ENCODE measurements around the gene ADISSP. TPM values are rescaled to one million over a fixed set of nuclear protein-coding genes. Genes with fewer than 3 reads are reported as not detected.

Gene ADISSP
- total and polyA plus RNA-seq, 2 of the 8 experiments (the other 6 are each of a cell fraction or from before 2014, with no cell fraction given) = 111 to 141 TPM

DNA sequence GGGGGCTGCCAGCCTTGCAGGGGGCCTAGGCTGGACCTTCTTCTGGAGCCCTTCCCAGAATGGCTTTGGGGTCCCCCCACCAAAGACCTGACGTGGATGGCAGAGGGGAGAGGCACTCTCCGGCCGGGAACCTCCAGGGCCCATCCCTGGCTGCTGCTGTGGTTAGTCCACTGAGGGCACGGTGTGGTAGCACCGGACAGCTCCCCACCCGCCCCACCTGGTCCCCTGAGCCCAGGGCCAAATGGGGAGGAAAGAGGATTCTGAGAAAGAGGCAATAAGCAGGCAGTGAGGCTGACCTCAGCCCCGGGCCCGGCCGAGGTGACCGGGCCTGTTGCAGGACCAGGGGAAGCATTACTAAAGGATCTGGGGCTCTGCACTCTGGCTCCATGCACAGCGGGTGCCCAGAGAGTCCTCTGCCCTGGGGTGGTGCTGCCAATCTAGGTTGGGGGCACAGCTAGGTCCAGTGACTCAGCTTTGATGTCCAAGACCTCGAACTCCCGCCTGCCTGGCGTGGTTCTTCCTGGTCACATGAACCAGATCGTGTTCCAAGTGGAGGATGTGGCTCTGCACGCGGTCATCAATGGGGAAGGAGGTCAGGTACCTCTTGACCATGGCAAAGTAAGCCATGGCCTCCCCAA, 16.8 kb upstream of the ADISSP start:
- Histone ChIP-seq H3K9me3 (ENCODE audit: insufficient read depth in 2 of 2, low read depth in 1 of 2, low read length in 1 of 2) (no peaks in the 10 kb centered on the region), H3K79me2 (ENCODE audit: control insufficient read depth in 1 of 2, insufficient read depth in 2 of 2, low read length in 2 of 2) (peaks cover 0 to 10% of the 10 kb centered on the region in 2 experiments; a peak in 1 of 4 replicates), H2BK20ac (ENCODE audit: low read length) (no peak overlapping the region), H4K5ac (ENCODE audit: insufficient read length, low read depth, low read length) (no peak overlapping the region), H4K20me1 (replicated peaks in 1 of 2; ENCODE audit: control insufficient read depth in 1 of 2, insufficient read depth in 2 of 2, low read length in 2 of 2) (peaks cover 7 to 11% of the 10 kb centered on the region in 2 experiments), H2BK120ac (replicated peaks; ENCODE audit: low read depth, low read length) (no peak overlapping the region), H4K91ac (replicated peaks; ENCODE audit: insufficient read length, low read length) (no peak overlapping the region), H3K14ac (ENCODE audit: insufficient read length) (no peak overlapping the region), H4K8ac (ENCODE audit: extremely low read depth, insufficient read depth, low read length) (no peak overlapping the region; the same call in 1 of the 2 replicates), H3K23ac (ENCODE audit: insufficient read length) (no peak overlapping the region), H2BK15ac (ENCODE audit: low read length) (no peak overlapping the region), H3K56ac (replicated peaks; ENCODE audit: insufficient read length, low read depth, low read length) (no peak overlapping the region), H3K9ac (replicated peaks in 1 of 4; ENCODE audit: extremely low read depth in 1 of 4, low read depth in 3 of 4, low read length in 3 of 4) (no peak overlapping the region), H2AFZ (ENCODE audit: low read length) (no peak overlapping the region), H3K36me3 (ENCODE audit: control insufficient read depth in 2 of 4, insufficient read depth in 4 of 4, low read length in 3 of 4) (peaks cover 0 to 5% (median 0%) of the 10 kb centered on the region in 4 experiments; a peak in 2 of 8 replicates), H3K23me2 (ENCODE audit: low read depth, low read length) (peaks cover 6% of the 10 kb centered on the region; the same call in 1 of the 2 replicates), H3K4me1 (replicated peaks in 1 of 4; ENCODE audit: control insufficient read depth in 3 of 4, insufficient read depth in 4 of 4, low read length in 3 of 4) (peaks cover 0 to 16% (median 6%) of the 10 kb centered on the region in 4 experiments; a peak in 6 of 7 replicates), H3K18ac (ENCODE audit: extremely low read depth, low read length) (no peak overlapping the region), H3K27ac (ENCODE audit: low read depth, low read length) (no peak overlapping the region), H3K4me3 (ENCODE audit: extremely low read depth in 1 of 4, insufficient read depth in 2 of 4, low read depth in 3 of 4, low read length in 4 of 4) (no peak overlapping the region), H3K27me3 (replicated peaks in 1 of 4; ENCODE audit: control insufficient read depth in 3 of 4, extremely low read depth in 1 of 4, insufficient read depth in 3 of 4, low read length in 3 of 4) (peaks cover 0 to 9% (median 5%) of the 10 kb centered on the region in 4 experiments; a peak in 5 of 7 replicates), H2AK5ac (ENCODE audit: low read depth, low read length) (no peak overlapping the region), H2BK5ac (ENCODE audit: low read depth, low read length) (no peak overlapping the region; the same call in 1 of the 2 replicates), H3K4me2 (ENCODE audit: insufficient read depth in 1 of 2, low read depth in 2 of 2, low read length in 2 of 2) (no peak overlapping the region; a peak in 1 of 4 replicates), H3K4ac (replicated peaks; ENCODE audit: insufficient read length, low read depth, low read length) (no peak overlapping the region), H3K79me1 (ENCODE audit: low read depth, low read length) (peaks cover 11% of the 10 kb centered on the region), H2BK12ac (ENCODE audit: low read depth, low read length) (peak overlapping the region; percentile 60; the same call in 1 of the 2 replicates)
- 87% methylated on average over 12 of the region's 17 CpGs; no CpG with 5 or more reads in 1 of the 2 experiments for WGBS, 2 experiments (ENCODE audit: extremely low coverage in 1 of 2, insufficient coverage in 1 of 2, insufficient read length in 1 of 2, insufficient replicate concordance in 2 of 2, low coverage in 1 of 2, low lambda C conversion rate in 2 of 2, missing lambda C conversion rate in 1 of 2)
- CTCF ChIA-PET (ENCODE audit: partially characterized antibody) = interaction anchor here (1.3 to 9.5 kb wide), 4 partner anchors 33 to 300 kb away, joined by 3 to 128 read pairs (median 17); partner anchors contain the start of gene AP5S1
- no peak for TF ChIP-seq TAF1 (IDR thresholded peaks at IDR 0.05; ENCODE audit: low read depth, low read length)
- no peak for TF ChIP-seq JUND (IDR thresholded peaks at IDR 0.05; ENCODE audit: low read length)
- no peak for TF ChIP-seq CHD2 (IDR thresholded peaks at IDR 0.05; ENCODE audit: low read length)
- TF ChIP-seq RAD21 (IDR thresholded peaks at IDR 0.05 in 1 of 2, conservative IDR thresholded peaks at IDR 0.05 in 1 of 2; ENCODE audit: low read depth in 2 of 2, low read length in 2 of 2) = no peak
- no peak for TF ChIP-seq SRF (IDR thresholded peaks at IDR 0.05; ENCODE audit: low read depth, low read length)
- FAIRE-seq = no peak
- no peak for DNase-seq (ENCODE audit: low read depth in 1 of 2, low spot score in 2 of 2)
- POLR2A ChIA-PET (ENCODE audit: partially characterized antibody) = interaction anchor here (0.9 to 3.9 kb wide), 7 partner anchors 15 to 144 kb away, joined by 3 to 20 read pairs (median 3); partner anchors contain the start of genes ADISSP and AP5S1
